ENCODE data around the gene ATP2B1. TPM values are rescaled to one million over a fixed set of nuclear protein-coding genes. Genes with fewer than 3 reads are reported as not detected.

Gene ATP2B1
- total and polyA plus RNA-seq, 2 of the 13 experiments (the other 11 are each of a cell fraction or from before 2014, with no cell fraction given), result 12.1 to 60.2 TPM

GRCh38 chr12:89546151-89546550 is 162.5 kb downstream of the ATP2B1 start:
- no TSS peak for BruUV-seq (replicated peaks)
- no peaks in the 10 kb centered on the region for H3K36me3 ChIP-seq (replicated peaks in 1 of 2; ENCODE audit: control insufficient read depth in 1 of 2, insufficient read depth in 2 of 2, low read length in 2 of 2)
- H2AFZ ChIP-seq (ENCODE audit: low read length), result no peak overlapping the region
- 88% methylated on average over 4 of the region's 4 CpGs for WGBS (ENCODE audit: low lambda C conversion rate)
- no peak overlapping the region for H3K27ac ChIP-seq (ENCODE audit: extremely low read length, insufficient read depth, low read length)
- FAIRE-seq (no peak), DNase-seq (ENCODE audit: low spot score) (no peak), ATAC-seq (no peak)
- H3K4me1 ChIP-seq (ENCODE audit: insufficient read depth, low read length), result peaks cover 11% of the 10 kb centered on the region
- no peaks in the 10 kb centered on the region for H3K79me2 ChIP-seq (ENCODE audit: insufficient read depth, low read length)
- in situ Hi-C loops (cut with HindIII; ENCODE audit: extremely low pct_ligation_motif_present, low pct_unique_long_range_greater_than_20kb) (loop anchor here (10.0 to 25.0 kb wide), 2 partner anchors 159 to 416 kb away; partner anchors contain the start of gene ATP2B1), intact Hi-C loops (cut with micrococcal nuclease; ENCODE audit: unreplicated experiment) (no loop called here)
- H3K9ac ChIP-seq (ENCODE audit: insufficient read depth, low read depth, low read length), result no peak overlapping the region
- no peaks in the 10 kb centered on the region for H3K27me3 ChIP-seq (ENCODE audit: control insufficient read depth in 1 of 2, insufficient read depth in 2 of 2, low read length in 2 of 2)
- POLR2A ChIA-PET, result no interaction called here
- H3K9me3 ChIP-seq (ENCODE audit: low read length), result no peaks in the 10 kb centered on the region
- no peaks in the 10 kb centered on the region; the same call in 1 of the 2 replicates for H4K20me1 ChIP-seq (ENCODE audit: insufficient read depth, low read length)
- no peak overlapping the region for H3K4me3 ChIP-seq (replicated peaks in 1 of 3; ENCODE audit: insufficient read depth in 1 of 3, low read depth in 2 of 3, low read length in 3 of 3)
- CTCF ChIA-PET (ENCODE audit: low intra/inter-chr PET ratio, low total read pairs), result no interaction called here
- H3K4me2 ChIP-seq (ENCODE audit: low read depth, low read length), result no peak overlapping the region
- TF ChIP-seq, protein P1, sequence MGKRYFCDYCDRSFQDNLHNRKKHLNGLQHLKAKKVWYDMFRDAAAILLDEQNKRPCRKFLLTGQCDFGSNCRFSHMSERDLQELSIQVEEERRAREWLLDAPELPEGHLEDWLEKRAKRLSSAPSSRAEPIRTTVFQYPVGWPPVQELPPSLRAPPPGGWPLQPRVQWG (CRISPR knock-in tag; IDR thresholded peaks at IDR 0.05; ENCODE audit: borderline replicate concordance, low read depth), result no peak
- TF ChIP-seq ZNF530 (CRISPR knock-in tag; IDR thresholded peaks at IDR 0.05; ENCODE audit: low read depth), result no peak
- no peak for TF ChIP-seq PRMT3 (CRISPR knock-in tag; IDR thresholded peaks at IDR 0.05; ENCODE audit: borderline replicate concordance, low read depth)
- no peak for TF ChIP-seq ZKSCAN5 (CRISPR knock-in tag; IDR thresholded peaks at IDR 0.05)
- TF ChIP-seq ZNF788 (CRISPR knock-in tag; IDR thresholded peaks at IDR 0.05; ENCODE audit: borderline replicate concordance), result no peak
- TF ChIP-seq, protein P2, sequence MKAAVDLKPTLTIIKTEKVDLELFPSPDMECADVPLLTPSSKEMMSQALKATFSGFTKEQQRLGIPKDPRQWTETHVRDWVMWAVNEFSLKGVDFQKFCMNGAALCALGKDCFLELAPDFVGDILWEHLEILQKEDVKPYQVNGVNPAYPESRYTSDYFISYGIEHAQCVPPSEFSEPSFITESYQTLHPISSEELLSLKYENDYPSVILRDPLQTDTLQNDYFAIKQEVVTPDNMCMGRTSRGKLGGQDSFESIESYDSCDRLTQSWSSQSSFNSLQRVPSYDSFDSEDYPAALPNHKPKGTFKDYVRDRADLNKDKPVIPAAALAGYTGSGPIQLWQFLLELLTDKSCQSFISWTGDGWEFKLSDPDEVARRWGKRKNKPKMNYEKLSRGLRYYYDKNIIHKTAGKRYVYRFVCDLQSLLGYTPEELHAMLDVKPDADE (CRISPR knock-in tag; IDR thresholded peaks at IDR 0.05), result no peak
- TF ChIP-seq ZNF549 (CRISPR knock-in tag; IDR thresholded peaks at IDR 0.05), result no peak
- no peak for TF ChIP-seq RNF219 (CRISPR knock-in tag; IDR thresholded peaks at IDR 0.05)
- TF ChIP-seq, protein P3, sequence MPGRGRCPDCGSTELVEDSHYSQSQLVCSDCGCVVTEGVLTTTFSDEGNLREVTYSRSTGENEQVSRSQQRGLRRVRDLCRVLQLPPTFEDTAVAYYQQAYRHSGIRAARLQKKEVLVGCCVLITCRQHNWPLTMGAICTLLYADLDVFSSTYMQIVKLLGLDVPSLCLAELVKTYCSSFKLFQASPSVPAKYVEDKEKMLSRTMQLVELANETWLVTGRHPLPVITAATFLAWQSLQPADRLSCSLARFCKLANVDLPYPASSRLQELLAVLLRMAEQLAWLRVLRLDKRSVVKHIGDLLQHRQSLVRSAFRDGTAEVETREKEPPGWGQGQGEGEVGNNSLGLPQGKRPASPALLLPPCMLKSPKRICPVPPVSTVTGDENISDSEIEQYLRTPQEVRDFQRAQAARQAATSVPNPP (CRISPR knock-in tag; IDR thresholded peaks at IDR 0.05), result no peak
- no peak for TF ChIP-seq NONO (IDR thresholded peaks at IDR 0.05)
- no peak for TF ChIP-seq NONO (CRISPR knock-in tag; conservative IDR thresholded peaks at IDR 0.05)
- no peak for TF ChIP-seq ZNF550 (CRISPR knock-in tag; IDR thresholded peaks at IDR 0.05; ENCODE audit: borderline replicate concordance)
- no peak for TF ChIP-seq ELF4 (CRISPR knock-in tag; IDR thresholded peaks at IDR 0.05; ENCODE audit: borderline replicate concordance)
- TF ChIP-seq ZBTB46 (CRISPR knock-in tag; IDR thresholded peaks at IDR 0.05; ENCODE audit: borderline replicate concordance), result no peak
- no peak for TF ChIP-seq RAD21 (CRISPR knock-in tag; IDR thresholded peaks at IDR 0.05)
- TF ChIP-seq FOXC1 (CRISPR knock-in tag; IDR thresholded peaks at IDR 0.05; ENCODE audit: borderline replicate concordance), result no peak
- no peak for TF ChIP-seq SYNCRIP (IDR thresholded peaks at IDR 0.05; ENCODE audit: insufficient read depth, low read depth, low read length)
